ENCODE measurements around the gene EFNA4.

DNA sequence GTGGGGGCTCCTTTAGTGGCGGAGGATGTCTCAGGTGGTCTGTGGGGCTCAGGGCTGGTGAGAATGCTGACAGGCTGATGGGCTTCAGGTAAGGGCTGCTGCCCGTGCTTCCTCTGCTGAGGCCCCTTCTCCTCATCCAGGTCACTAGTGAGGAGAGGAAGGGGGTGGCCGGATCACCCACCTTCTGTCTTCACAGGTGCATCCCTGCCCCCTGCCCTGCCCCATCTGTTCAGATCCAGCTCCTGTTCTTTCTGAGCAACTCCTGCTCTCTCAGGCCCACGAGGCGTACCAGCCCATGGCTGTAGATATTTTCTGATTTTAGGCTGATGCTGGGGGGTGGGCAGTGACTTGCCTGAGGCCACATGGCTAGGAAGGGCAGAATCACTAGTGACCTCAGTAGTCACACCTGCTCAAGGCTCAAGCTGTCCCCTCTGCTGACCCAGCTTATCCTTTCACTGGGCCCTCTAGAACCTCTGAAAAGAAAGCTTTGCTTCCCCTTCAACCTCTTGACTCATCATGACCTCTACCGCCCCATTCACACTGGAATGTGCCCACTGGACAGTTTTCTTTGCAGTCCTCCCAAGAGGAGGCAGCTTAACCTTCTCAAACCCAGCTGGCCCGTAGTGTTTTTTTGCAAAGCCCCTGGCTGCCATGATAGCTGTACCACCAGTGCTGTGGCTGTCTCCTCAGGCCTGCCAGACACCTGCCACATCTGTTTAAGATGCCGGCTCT, 44.8 kb upstream of the EFNA4 start:
- no peak for TF ChIP-seq EZH2 (IDR thresholded peaks at IDR 0.05; ENCODE audit: insufficient read depth, low read length)
- TF ChIP-seq, protein P1, sequence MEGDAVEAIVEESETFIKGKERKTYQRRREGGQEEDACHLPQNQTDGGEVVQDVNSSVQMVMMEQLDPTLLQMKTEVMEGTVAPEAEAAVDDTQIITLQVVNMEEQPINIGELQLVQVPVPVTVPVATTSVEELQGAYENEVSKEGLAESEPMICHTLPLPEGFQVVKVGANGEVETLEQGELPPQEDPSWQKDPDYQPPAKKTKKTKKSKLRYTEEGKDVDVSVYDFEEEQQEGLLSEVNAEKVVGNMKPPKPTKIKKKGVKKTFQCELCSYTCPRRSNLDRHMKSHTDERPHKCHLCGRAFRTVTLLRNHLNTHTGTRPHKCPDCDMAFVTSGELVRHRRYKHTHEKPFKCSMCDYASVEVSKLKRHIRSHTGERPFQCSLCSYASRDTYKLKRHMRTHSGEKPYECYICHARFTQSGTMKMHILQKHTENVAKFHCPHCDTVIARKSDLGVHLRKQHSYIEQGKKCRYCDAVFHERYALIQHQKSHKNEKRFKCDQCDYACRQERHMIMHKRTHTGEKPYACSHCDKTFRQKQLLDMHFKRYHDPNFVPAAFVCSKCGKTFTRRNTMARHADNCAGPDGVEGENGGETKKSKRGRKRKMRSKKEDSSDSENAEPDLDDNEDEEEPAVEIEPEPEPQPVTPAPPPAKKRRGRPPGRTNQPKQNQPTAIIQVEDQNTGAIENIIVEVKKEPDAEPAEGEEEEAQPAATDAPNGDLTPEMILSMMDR (IDR thresholded peaks at IDR 0.05; ENCODE audit: insufficient read depth, low read depth, low read length): no peak
